ENCODE data around the gene MAPK14.

MAPK14 gene

DNA sequence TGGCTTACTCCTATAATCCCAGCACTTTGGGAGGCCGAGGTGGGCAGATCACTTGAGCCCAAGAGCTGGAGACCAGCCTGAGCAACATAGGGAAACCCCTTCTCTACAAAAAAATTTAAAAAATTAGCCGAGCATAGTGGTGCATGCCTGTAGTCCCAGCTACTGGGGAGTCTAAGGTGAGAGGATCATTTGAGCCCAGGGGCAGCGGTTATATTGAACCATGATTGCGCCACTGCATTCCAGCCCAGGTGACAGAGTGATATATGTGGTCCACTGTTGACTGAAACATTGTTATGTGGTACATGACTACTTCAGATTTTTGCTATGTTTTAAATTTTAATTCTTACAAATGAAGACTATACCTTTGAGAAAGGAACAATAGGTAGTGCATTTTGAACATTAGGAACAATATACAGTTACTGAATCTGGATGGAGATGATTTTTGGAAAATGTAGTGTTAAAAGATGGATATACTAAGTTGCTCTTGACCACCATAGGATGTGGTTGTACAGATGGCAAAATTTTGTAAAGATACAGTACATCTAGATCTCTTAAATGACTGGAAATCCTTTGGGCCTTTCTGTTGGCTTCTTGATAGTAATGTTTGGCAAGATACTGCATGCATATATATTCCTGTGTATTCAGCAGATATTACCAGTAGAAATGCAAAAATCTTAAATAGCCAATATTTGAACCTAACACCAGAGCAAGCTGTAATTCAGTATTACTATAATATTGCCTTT is 35.9 kb downstream of the MAPK14 start:
- TF ChIP-seq YY1 (IDR thresholded peaks at IDR 0.05; ENCODE audit: low read depth): no peak
- TF ChIP-seq FOXM1 (IDR thresholded peaks at IDR 0.05; ENCODE audit: borderline replicate concordance, low read depth): no peak
- no peak for TF ChIP-seq TCF12 (IDR thresholded peaks at IDR 0.05; ENCODE audit: low read depth)
- peak; percentile 73 for TF ChIP-seq CEBPB (IDR thresholded peaks at IDR 0.05)

DNA sequence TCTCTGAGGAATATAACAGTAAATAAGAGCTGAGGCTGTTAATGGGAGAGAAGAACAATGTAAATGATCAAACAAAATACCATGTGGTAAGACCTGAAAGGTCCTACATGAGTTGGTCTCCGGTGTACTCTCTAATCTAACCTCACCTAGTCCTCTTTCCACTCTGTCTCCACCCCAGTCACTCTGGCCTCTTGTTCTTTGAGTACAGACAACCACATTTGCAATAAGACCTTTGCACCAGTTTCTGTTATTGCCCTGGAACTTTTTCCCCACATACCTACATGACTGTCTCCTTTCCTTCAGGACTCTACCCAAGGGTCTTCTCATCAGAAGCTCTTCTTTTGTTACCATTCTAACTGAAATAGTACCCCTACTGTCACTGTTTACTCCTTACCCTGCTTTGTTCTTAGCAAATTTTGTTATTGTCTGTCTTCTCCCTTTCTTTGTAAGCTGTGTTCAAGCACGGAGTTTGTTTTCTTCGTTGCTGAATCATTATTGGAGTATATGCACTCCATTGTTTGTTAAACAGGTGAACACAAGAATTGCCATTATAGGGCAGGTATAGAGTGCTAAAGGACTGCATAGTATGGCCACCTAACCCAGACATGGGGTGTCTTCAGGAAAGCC is 37.3 kb downstream of the MAPK14 start:
- TF ChIP-seq, protein P1, sequence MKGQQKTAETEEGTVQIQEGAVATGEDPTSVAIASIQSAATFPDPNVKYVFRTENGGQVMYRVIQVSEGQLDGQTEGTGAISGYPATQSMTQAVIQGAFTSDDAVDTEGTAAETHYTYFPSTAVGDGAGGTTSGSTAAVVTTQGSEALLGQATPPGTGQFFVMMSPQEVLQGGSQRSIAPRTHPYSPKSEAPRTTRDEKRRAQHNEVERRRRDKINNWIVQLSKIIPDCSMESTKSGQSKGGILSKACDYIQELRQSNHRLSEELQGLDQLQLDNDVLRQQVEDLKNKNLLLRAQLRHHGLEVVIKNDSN (IDR thresholded peaks at IDR 0.05): no peak
- TF ChIP-seq FOXM1 (IDR thresholded peaks at IDR 0.05; ENCODE audit: borderline replicate concordance, low read depth) (no peak), CEBPB (IDR thresholded peaks at IDR 0.05) (no peak), ZBTB7A (IDR thresholded peaks at IDR 0.05; ENCODE audit: low read depth) (no peak), TAF1 (IDR thresholded peaks at IDR 0.05; ENCODE audit: low read depth) (no peak), CREB1 (IDR thresholded peaks at IDR 0.05; ENCODE audit: low read depth) (no peak), YY1 (IDR thresholded peaks at IDR 0.05; ENCODE audit: low read depth) (no peak), TEAD4 (IDR thresholded peaks at IDR 0.05) (no peak), EGR1 (IDR thresholded peaks at IDR 0.05) (no peak), NFIC (IDR thresholded peaks at IDR 0.05) (no peak), RAD21 (IDR thresholded peaks at IDR 0.05; ENCODE audit: low read depth) (no peak), EP300 (IDR thresholded peaks at IDR 0.05; ENCODE audit: borderline replicate concordance) (no peak), TCF12 (IDR thresholded peaks at IDR 0.05; ENCODE audit: low read depth) (no peak)
- TF ChIP-seq, protein P2, sequence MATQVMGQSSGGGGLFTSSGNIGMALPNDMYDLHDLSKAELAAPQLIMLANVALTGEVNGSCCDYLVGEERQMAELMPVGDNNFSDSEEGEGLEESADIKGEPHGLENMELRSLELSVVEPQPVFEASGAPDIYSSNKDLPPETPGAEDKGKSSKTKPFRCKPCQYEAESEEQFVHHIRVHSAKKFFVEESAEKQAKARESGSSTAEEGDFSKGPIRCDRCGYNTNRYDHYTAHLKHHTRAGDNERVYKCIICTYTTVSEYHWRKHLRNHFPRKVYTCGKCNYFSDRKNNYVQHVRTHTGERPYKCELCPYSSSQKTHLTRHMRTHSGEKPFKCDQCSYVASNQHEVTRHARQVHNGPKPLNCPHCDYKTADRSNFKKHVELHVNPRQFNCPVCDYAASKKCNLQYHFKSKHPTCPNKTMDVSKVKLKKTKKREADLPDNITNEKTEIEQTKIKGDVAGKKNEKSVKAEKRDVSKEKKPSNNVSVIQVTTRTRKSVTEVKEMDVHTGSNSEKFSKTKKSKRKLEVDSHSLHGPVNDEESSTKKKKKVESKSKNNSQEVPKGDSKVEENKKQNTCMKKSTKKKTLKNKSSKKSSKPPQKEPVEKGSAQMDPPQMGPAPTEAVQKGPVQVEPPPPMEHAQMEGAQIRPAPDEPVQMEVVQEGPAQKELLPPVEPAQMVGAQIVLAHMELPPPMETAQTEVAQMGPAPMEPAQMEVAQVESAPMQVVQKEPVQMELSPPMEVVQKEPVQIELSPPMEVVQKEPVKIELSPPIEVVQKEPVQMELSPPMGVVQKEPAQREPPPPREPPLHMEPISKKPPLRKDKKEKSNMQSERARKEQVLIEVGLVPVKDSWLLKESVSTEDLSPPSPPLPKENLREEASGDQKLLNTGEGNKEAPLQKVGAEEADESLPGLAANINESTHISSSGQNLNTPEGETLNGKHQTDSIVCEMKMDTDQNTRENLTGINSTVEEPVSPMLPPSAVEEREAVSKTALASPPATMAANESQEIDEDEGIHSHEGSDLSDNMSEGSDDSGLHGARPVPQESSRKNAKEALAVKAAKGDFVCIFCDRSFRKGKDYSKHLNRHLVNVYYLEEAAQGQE (IDR thresholded peaks at IDR 0.05; ENCODE audit: low read depth): no peak
- TF ChIP-seq, protein P3, sequence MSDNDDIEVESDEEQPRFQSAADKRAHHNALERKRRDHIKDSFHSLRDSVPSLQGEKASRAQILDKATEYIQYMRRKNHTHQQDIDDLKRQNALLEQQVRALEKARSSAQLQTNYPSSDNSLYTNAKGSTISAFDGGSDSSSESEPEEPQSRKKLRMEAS (IDR thresholded peaks at IDR 0.05): no peak

DNA sequence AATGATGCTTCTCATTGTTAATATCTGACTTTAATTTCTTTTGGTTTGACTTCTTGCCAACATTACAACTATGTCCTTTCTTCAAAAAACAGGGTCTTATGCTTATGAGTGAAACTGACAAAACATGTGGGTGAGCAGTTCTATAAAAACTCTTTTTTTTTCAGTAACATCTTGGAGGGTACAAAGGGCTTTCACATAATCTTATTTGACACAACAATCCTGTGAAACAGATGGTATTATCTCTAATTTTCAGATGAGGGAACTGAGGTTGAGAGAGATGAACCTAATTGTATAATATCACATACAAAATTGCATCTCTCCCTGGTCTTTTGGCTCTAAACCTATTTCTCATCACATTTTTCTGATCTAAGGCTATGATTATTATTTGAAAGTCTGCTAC is 38.3 kb downstream of the MAPK14 start:
- TF ChIP-seq EP300 (IDR thresholded peaks at IDR 0.05; ENCODE audit: borderline replicate concordance) (no peak), TEAD4 (IDR thresholded peaks at IDR 0.05) (no peak), RAD21 (IDR thresholded peaks at IDR 0.05; ENCODE audit: low read depth) (no peak), CEBPB (IDR thresholded peaks at IDR 0.05) (no peak), ZBTB7A (IDR thresholded peaks at IDR 0.05; ENCODE audit: low read depth) (no peak), CREB1 (IDR thresholded peaks at IDR 0.05; ENCODE audit: low read depth) (no peak), EGR1 (IDR thresholded peaks at IDR 0.05) (no peak), TAF1 (IDR thresholded peaks at IDR 0.05; ENCODE audit: low read depth) (no peak), YY1 (IDR thresholded peaks at IDR 0.05; ENCODE audit: low read depth) (no peak), TCF12 (IDR thresholded peaks at IDR 0.05; ENCODE audit: low read depth) (no peak), FOXM1 (IDR thresholded peaks at IDR 0.05; ENCODE audit: borderline replicate concordance, low read depth) (no peak), NFIC (IDR thresholded peaks at IDR 0.05) (no peak)
- TF ChIP-seq, protein P2 (IDR thresholded peaks at IDR 0.05; ENCODE audit: low read depth): no peak
- TF ChIP-seq, protein P1 (IDR thresholded peaks at IDR 0.05): no peak
- TF ChIP-seq, protein P3 (IDR thresholded peaks at IDR 0.05): no peak

DNA sequence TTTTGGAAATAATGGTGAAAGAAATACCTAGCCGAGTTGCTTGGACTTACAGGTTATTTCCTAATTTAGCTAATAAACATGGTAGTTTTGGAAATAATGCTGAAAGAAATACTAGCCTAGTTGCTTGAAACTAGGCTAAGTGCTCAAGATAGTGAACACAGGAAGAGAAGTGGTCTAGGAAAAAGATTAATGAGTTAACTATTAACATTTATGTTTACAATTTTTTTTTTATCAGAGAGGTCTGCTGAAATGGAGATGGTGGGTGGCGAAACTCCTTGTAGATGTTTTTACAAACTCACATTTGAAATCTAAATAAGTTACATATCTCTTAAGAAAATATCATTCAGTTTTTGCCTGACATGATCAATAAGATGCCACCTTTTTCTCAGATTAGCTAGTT is 39.2 kb downstream of the MAPK14 start:
- TF ChIP-seq, protein P1 (IDR thresholded peaks at IDR 0.05): no peak
- no peak for TF ChIP-seq EP300 (IDR thresholded peaks at IDR 0.05; ENCODE audit: borderline replicate concordance)
- TF ChIP-seq, protein P3 (IDR thresholded peaks at IDR 0.05): no peak
- TF ChIP-seq TEAD4 (IDR thresholded peaks at IDR 0.05): no peak
- TF ChIP-seq TCF12 (IDR thresholded peaks at IDR 0.05; ENCODE audit: low read depth): no peak
- TF ChIP-seq, protein P2 (IDR thresholded peaks at IDR 0.05; ENCODE audit: low read depth): no peak
- TF ChIP-seq EGR1 (IDR thresholded peaks at IDR 0.05): no peak
- TF ChIP-seq NFIC (IDR thresholded peaks at IDR 0.05): no peak

Data from Ishikawa (cell line).